ENCODE measurements around the gene RGS11. TPM values are rescaled to one million over a fixed set of nuclear protein-coding genes. Genes with fewer than 3 reads are reported as not detected.

RGS11 gene
- total and polyA plus RNA-seq, 9 of the 15 experiments (the other 6 are each of a cell fraction or from before 2014, with no cell fraction given): not detected

DNA sequence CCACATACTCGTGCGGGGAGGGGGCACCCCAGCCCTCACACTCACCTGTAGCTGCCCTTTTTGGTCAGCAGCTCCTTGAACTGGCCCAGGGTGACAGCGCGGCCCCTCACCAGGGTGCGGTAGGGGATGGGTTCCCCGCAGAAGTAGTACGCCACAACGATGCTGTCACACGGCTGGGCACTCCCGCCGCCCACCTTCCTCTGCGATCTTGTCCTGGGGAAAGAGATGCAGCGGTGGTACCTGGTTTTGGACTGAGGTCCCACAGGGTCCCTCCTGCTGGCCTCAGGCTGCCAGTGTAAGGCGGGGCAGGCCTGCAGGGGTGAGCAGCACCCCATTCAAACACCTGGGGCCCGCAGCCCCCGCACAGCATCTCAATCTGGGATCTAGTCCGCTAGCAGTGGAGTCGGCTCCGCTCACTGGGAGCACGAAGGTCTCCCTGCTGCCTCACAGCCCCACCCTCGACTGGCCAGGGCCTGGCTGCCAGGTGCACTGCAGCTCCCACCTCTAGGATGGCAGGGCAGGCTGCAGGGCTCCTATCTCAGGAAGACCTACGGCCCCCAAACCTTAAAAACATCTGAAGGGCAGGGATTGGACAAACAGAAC lies 13.8 kb upstream of the RGS11 start:
- FAIRE-seq: no peak
- H3K9ac ChIP-seq (ENCODE audit: insufficient read depth in 1 of 2, low read depth in 2 of 2, low read length in 2 of 2): no peak overlapping the region; a peak in 1 of 4 replicates
- H3K27me3 ChIP-seq (ENCODE audit: control insufficient read depth in 2 of 2, insufficient read depth in 2 of 2, low read length in 2 of 2): no peaks in the 10 kb centered on the region
- ChIA-PET POLR2A (interaction anchor here (0.8 kb wide), 1 partner anchor 18 kb away, joined by 3 read pairs; no protein-coding TSS in a partner anchor), CTCF (ENCODE audit: low intra/inter-chr PET ratio) (no interaction called here)
- no peaks in the 10 kb centered on the region for H3K79me2 ChIP-seq (ENCODE audit: control insufficient read depth, insufficient read depth, low read length)
- TF ChIP-seq PCBP1 (IDR thresholded peaks at IDR 0.05; ENCODE audit: low read depth, low read length, poor library complexity, severe bottlenecking): no peak
- TF ChIP-seq ZKSCAN8 (CRISPR knock-in tag; IDR thresholded peaks at IDR 0.05): no peak
- no peak for TF ChIP-seq HDAC1 (IDR thresholded peaks at IDR 0.05)
- TF ChIP-seq, protein P1, sequence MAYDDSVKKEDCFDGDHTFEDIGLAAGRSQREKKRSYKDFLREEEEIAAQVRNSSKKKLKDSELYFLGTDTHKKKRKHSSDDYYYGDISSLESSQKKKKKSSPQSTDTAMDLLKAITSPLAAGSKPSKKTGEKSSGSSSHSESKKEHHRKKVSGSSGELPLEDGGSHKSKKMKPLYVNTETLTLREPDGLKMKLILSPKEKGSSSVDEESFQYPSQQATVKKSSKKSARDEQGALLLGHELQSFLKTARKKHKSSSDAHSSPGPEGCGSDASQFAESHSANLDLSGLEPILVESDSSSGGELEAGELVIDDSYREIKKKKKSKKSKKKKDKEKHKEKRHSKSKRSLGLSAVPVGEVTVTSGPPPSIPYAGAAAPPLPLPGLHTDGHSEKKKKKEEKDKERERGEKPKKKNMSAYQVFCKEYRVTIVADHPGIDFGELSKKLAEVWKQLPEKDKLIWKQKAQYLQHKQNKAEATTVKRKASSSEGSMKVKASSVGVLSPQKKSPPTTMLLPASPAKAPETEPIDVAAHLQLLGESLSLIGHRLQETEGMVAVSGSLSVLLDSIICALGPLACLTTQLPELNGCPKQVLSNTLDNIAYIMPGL (CRISPR knock-in tag; IDR thresholded peaks at IDR 0.05): no peak
- no peak for TF ChIP-seq ZNF253 (CRISPR knock-in tag; conservative IDR thresholded peaks at IDR 0.05)
- TF ChIP-seq, protein P2, sequence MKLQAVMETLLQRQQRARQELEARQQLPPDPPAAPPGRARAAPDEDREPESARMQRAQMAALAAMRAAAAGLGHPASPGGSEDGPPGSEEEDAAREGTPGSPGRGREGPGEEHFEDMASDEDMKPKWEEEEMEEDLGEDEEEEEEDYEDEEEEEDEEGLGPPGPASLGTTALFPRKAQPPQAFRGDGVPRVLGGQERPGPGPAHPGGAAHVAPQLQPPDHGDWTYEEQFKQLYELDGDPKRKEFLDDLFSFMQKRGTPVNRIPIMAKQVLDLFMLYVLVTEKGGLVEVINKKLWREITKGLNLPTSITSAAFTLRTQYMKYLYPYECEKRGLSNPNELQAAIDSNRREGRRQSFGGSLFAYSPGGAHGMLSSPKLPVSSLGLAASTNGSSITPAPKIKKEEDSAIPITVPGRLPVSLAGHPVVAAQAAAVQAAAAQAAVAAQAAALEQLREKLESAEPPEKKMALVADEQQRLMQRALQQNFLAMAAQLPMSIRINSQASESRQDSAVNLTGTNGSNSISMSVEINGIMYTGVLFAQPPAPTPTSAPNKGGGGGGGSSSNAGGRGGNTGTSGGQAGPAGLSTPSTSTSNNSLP (IDR thresholded peaks at IDR 0.05; ENCODE audit: borderline replicate concordance, low read depth, low read length): no peak
- TF ChIP-seq ZNF57 (CRISPR knock-in tag; IDR thresholded peaks at IDR 0.05): no peak
- H2AFZ ChIP-seq (ENCODE audit: low read depth, low read length): no peak overlapping the region
- intact Hi-C loops (cut with micrococcal nuclease): no loop called here
- DNase-seq (ENCODE audit: extremely low read depth in 1 of 4, low spot score in 3 of 4): no peak
- no peak for ATAC-seq
- no peak overlapping the region for H3K27ac ChIP-seq (ENCODE audit: extremely low read depth, low read depth, low read length)
- no peak overlapping the region for H3K4me2 ChIP-seq (ENCODE audit: insufficient read depth, low read length)
- no peaks in the 10 kb centered on the region for H3K9me1 ChIP-seq (ENCODE audit: control insufficient read depth, insufficient read depth, low read length)
- peaks cover 77% of the 10 kb centered on the region; the same call in 1 of the 3 replicates for H3K36me3 ChIP-seq (ENCODE audit: control insufficient read depth, insufficient read depth, low read length)
- BruUV-seq (replicated peaks): no TSS peak
- in situ Hi-C loops (cut with MboI): no loop called here
- 92% methylated on average over 22 of the region's 22 CpGs for WGBS (ENCODE audit: insufficient coverage, low coverage, missing lambda C conversion rate)
- H4K20me1 ChIP-seq (replicated peaks; ENCODE audit: control insufficient read depth, insufficient read depth, low read length): no peaks in the 10 kb centered on the region
- peaks cover 0 to 33% of the 10 kb centered on the region in 2 experiments; a peak in 2 of 5 replicates for H3K4me1 ChIP-seq (replicated peaks in 1 of 2; ENCODE audit: control insufficient read depth in 2 of 2, insufficient read depth in 2 of 2, low read length in 2 of 2)
- H3K9me3 ChIP-seq (replicated peaks; ENCODE audit: control insufficient read depth, insufficient read depth, low read depth, low read length): no peaks in the 10 kb centered on the region
- no peak overlapping the region for H3K4me3 ChIP-seq
